Thyroid gland (tissue), 4 donors: Measurements from ENCODE around the gene PDP2. TPM values are rescaled to one million over a fixed set of nuclear protein-coding genes. Genes with fewer than 3 reads are reported as not detected.

Experiments used
- DNase-seq, 2 donors: peaks; one replicate each; pipeline ENCODE4 v3.0.0-alpha.2; 2019
- H3K27ac ChIP-seq, 3 donors: fragments of 200-600 bp; sonication (generic); 1 replicate in 2 of 3; 2 replicates in 1 of 3; pipeline ENCODE4 v1.5.1; 2016 to 2019; ENCODE audit warnings: mild to moderate bottlenecking in 1 of 3, moderate library complexity in 1 of 3
- H3K27me3 ChIP-seq: fragments of 200-600 bp; sonication (generic); one replicate; pipeline ENCODE4 v1.5.1; 2019
- H3K36me3 ChIP-seq, 2 donors: fragments of 200-600 bp; sonication (generic); one replicate each; pipeline ENCODE4 v1.5.1; 2016 to 2019
- H3K4me1 ChIP-seq, 2 donors: fragments of 200-600 bp; sonication (generic); one replicate each; pipeline ENCODE4 v1.5.1; 2017 to 2019
- H3K4me3 ChIP-seq, 3 donors: fragments of 200-600 bp; sonication (generic); replicated peaks in 1 of 3; 1 replicate in 2 of 3; 2 replicates in 1 of 3; pipeline ENCODE4 v1.5.1; 2016; ENCODE audit warnings: mild to moderate bottlenecking in 1 of 3
- H3K9me3 ChIP-seq: fragments of 200-600 bp; sonication (generic); one replicate; pipeline ENCODE4 v1.5.1; 2017
- POLR2A ChIP-seq, 2 donors: fragments of 450-650 bp; IDR thresholded peaks; one replicate each; pipeline ENCODE4 v1.6.1; 2017; ENCODE audit warnings: antibody characterized with exemption in 2 of 2, mild to moderate bottlenecking in 2 of 2, moderate library complexity in 1 of 2
- WGBS, 2 donors: methylation state at CpG; one replicate each; pipeline ENCODE4 v1.1.5; 2017; 5-methylcytosine and 5-hydroxymethylcytosine counted together
- intact Hi-C: fragments of 100-400 bp; cut with DNase I; formaldehyde crosslinking; loops from one replicate; pipeline ENCODE4 v1.15.1; 2023
- total RNA-seq, 4 donors: library from RNA; depleted of rRNA; stranded (reverse); fragments of >200 nt; gene quantifications; one replicate each; pipeline ENCODE4 v1.2.3, GENCODE V29; 2016
- TF ChIP-seq, protein P1 (sequence below), 6 experiments: fragments of 200-600 bp in 3 of 6; fragments of 450-650 bp in 3 of 6; sonication (generic) in 3 of 6; IDR thresholded peaks; one replicate each; pipeline ENCODE4 v1.5.1; 2016 to 2019; ENCODE audit warnings: antibody characterized with exemption in 6 of 6, mild to moderate bottlenecking in 2 of 6, inconsistent platforms in 1 of 6, moderate library complexity in 1 of 6

PDP2 gene
- total RNA-seq, 4 donors from 2014 or later: 10.7 to 34.5 (median 26.9) TPM

DNA sequence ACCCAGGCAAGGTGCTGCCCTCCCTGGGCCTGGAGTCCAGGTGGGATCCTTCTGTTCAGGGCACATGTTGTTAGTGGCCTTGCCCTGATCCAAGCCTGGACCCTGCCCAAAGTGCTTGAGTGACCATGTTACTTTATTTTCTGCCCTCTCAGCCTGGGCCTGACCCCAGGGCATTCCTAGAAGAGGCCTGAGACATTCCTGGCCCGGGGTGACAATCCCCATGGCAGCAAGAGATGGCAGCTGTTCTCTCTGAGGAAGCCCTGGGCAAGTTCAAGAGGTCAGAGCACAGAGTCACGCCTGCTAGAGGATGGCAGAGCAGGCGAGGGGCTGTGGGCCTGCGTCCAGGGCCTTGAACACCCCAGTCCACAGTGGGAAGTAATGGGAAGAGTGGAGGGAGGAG lies 33.4 kb downstream of the PDP2 start:
- Histone ChIP-seq H3K27me3 (no peaks in the 10 kb centered on the region), H3K9me3 (no peaks in the 10 kb centered on the region), H3K27ac (no peak overlapping the region), H3K4me3 (no peak overlapping the region), H3K4me1 (peaks cover 14 to 16% of the 10 kb centered on the region in 2 donors), H3K36me3 (no peaks in the 10 kb centered on the region)
- 80 to 83% methylated on average over 1 to 4 of the region's 4 CpGs for WGBS, 2 donors
- DNase-seq: no peak
- intact Hi-C loops: no loop called here
- no peak for TF ChIP-seq POLR2A (IDR thresholded peaks at IDR 0.05)
- TF ChIP-seq, protein P1, sequence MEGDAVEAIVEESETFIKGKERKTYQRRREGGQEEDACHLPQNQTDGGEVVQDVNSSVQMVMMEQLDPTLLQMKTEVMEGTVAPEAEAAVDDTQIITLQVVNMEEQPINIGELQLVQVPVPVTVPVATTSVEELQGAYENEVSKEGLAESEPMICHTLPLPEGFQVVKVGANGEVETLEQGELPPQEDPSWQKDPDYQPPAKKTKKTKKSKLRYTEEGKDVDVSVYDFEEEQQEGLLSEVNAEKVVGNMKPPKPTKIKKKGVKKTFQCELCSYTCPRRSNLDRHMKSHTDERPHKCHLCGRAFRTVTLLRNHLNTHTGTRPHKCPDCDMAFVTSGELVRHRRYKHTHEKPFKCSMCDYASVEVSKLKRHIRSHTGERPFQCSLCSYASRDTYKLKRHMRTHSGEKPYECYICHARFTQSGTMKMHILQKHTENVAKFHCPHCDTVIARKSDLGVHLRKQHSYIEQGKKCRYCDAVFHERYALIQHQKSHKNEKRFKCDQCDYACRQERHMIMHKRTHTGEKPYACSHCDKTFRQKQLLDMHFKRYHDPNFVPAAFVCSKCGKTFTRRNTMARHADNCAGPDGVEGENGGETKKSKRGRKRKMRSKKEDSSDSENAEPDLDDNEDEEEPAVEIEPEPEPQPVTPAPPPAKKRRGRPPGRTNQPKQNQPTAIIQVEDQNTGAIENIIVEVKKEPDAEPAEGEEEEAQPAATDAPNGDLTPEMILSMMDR (IDR thresholded peaks at IDR 0.05): no peak

DNA sequence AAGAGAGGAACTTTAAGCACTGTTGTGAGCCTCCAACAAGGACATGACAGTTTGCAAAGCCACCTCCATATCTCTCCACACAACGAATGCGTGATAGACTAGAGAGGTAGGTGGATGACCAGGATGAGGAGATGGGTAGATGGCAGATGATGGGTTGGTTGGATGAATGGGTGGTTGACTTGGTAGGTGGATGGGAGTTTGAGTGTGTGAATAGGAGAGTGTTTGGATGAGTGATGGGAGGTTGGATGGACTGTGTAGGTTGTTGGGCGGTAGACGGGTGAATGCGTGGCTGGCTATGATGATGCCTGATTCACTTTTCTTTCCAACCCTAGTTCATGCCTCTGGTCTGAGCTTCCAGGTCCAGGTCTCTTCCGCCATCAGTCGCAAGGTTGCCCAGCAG lies 34.2 kb downstream of the PDP2 start:
- no peak for DNase-seq
- Histone ChIP-seq H3K4me1 (peaks cover 23 to 25% of the 10 kb centered on the region in 2 donors), H3K4me3 (no peak overlapping the region), H3K36me3 (no peaks in the 10 kb centered on the region), H3K9me3 (no peaks in the 10 kb centered on the region), H3K27me3 (no peaks in the 10 kb centered on the region), H3K27ac (peak overlapping the region in 1 of 3 donors; percentile 33)
- TF ChIP-seq POLR2A (IDR thresholded peaks at IDR 0.05): no peak
- TF ChIP-seq, protein P1 (IDR thresholded peaks at IDR 0.05): no peak
- 96 to 97% methylated on average over 7 of the region's 7 CpGs for WGBS, 2 donors
- intact Hi-C loops: no loop called here

DNA sequence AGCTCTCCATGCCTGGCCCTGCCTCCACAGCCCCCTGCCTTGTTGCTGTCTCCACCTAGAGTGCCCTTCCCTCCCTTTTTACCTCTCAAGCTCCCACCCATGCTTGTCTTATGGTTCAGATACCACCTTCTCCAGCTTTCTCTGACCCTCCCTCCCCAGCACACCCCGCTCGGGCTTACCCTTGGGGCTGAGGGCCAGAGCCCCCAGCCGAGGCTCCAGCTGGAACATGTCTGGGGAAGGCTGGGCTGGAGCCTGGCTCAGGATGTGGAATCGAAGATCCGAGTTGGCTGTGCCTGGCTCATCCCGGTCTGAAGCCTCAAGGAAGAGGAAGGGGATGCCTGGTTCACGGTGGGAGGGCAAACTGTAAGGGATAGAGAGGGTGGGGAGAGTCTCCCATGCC lies 34.7 kb downstream of the PDP2 start:
- Histone ChIP-seq H3K27ac (peak overlapping the region in 1 of 3 donors; percentile 33), H3K9me3 (no peaks in the 10 kb centered on the region), H3K36me3 (no peaks in the 10 kb centered on the region), H3K4me1 (peaks cover 28 to 30% of the 10 kb centered on the region in 2 donors), H3K4me3 (no peak overlapping the region), H3K27me3 (no peaks in the 10 kb centered on the region)
- intact Hi-C loops: no loop called here
- no peak for TF ChIP-seq POLR2A (IDR thresholded peaks at IDR 0.05)
- TF ChIP-seq, protein P1 (IDR thresholded peaks at IDR 0.05): no peak
- no peak for DNase-seq
- 71 to 83% methylated on average over 7 of the region's 7 CpGs for WGBS, 2 donors

DNA sequence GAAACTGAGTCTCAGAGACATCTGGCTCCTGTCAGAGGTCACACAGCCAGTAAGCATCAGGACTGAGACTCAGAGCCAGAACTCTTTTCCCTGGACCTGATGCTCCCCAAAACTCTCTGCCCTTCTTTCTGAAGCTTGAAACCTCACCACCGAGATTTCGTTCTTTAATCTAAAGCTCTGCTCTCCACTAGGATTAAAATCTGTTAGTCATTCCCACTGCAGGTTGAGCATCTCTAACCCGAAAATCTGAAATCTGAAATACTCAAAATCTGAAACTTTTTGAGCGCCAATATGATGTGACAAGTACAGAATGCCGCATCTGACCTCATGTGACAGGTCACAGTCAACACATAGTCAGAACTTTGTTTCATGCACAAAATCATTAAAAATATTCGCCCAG lies 36.2 kb downstream of the PDP2 start:
- no peak for DNase-seq
- TF ChIP-seq, protein P1 (IDR thresholded peaks at IDR 0.05): no peak
- TF ChIP-seq POLR2A (IDR thresholded peaks at IDR 0.05): no peak
- H3K36me3 ChIP-seq: no peaks in the 10 kb centered on the region
- no peaks in the 10 kb centered on the region for H3K9me3 ChIP-seq
- no peak overlapping the region for H3K4me3 ChIP-seq
- H3K27ac ChIP-seq: no peak overlapping the region
- intact Hi-C loops: no loop called here
- peaks cover 33 to 42% of the 10 kb centered on the region in 2 donors for H3K4me1 ChIP-seq
- no peaks in the 10 kb centered on the region for H3K27me3 ChIP-seq
- 89 to 92% methylated on average over 6 of the region's 6 CpGs for WGBS, 2 donors

DNA sequence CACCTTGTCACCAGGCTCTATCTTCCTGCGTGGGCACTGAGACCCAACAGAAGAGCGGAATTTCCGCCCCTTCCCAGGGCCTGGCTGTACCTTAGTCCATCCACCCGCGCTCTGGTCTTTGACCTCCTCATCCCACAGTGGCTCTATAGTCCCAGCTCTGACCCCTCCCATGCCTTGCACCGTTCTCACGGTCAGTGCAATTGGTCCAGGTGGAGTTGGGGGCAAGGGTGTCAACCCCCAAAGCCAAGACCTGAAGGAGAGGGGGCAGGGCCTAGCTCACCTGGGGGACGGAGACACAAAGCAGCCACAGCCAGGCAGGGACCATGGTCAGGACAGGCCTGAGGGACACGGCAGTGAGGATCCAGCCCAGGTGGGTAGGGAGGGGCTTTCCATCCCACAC lies 37.4 kb downstream of the PDP2 start:
- H3K27ac ChIP-seq: peak overlapping the region; percentile 91 to 97 (median 97)
- no peaks in the 10 kb centered on the region for H3K27me3 ChIP-seq
- WGBS, 2 donors: 88 to 95% methylated on average over 9 of the region's 9 CpGs
- intact Hi-C loops: no loop called here
- no peak overlapping the region for H3K4me3 ChIP-seq
- DNase-seq: no peak
- no peaks in the 10 kb centered on the region for H3K36me3 ChIP-seq
- no peak for TF ChIP-seq POLR2A (IDR thresholded peaks at IDR 0.05)
- TF ChIP-seq, protein P1 (IDR thresholded peaks at IDR 0.05): no peak
- H3K9me3 ChIP-seq: no peaks in the 10 kb centered on the region
- peaks cover 33 to 50% of the 10 kb centered on the region in 2 donors for H3K4me1 ChIP-seq
